ENCODE results near the gene ENOX1. TPM values are rescaled to one million over a fixed set of nuclear protein-coding genes. Genes with fewer than 3 reads are reported as not detected.

Gene ENOX1
- total RNA-seq, 2 donors from 2014 or later = 0.78 to 4.3 TPM

DNA sequence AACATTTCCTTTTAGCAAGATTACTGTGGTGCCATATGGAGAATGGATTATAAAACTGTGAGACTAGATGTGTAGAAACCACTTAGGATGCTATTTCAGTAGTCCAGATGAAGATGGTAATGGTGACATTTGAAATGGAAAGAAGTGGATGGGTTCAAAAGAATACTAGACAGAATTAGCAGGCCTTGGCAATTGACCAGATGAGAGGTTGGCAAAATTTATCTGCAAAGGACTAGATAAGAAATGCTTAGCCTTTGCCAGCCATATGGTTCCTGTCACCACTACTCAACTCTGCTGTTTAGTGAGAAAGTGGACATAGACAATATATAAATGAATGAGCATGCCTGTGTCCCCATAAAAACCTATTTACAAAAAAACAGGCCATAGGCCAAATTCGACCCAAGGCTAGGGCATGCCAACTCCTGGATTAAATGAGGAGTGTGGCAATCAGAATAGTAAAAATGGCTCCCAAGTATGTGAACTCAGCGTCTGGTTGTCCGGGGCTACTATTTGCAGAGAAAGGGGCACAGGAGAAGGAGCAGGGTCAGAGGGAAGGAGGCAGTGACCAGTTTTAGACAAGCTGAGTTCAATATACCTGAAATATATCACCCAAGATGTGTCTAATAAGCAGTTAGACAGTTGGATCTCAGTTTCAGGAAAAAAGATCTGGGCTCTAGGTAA is 98.4 kb downstream of the ENOX1 start:
- DNase-seq (no peak), ATAC-seq (no peak)
- TF ChIP-seq POLR2A (IDR thresholded peaks at IDR 0.05) = no peak
- TF ChIP-seq, protein P1, sequence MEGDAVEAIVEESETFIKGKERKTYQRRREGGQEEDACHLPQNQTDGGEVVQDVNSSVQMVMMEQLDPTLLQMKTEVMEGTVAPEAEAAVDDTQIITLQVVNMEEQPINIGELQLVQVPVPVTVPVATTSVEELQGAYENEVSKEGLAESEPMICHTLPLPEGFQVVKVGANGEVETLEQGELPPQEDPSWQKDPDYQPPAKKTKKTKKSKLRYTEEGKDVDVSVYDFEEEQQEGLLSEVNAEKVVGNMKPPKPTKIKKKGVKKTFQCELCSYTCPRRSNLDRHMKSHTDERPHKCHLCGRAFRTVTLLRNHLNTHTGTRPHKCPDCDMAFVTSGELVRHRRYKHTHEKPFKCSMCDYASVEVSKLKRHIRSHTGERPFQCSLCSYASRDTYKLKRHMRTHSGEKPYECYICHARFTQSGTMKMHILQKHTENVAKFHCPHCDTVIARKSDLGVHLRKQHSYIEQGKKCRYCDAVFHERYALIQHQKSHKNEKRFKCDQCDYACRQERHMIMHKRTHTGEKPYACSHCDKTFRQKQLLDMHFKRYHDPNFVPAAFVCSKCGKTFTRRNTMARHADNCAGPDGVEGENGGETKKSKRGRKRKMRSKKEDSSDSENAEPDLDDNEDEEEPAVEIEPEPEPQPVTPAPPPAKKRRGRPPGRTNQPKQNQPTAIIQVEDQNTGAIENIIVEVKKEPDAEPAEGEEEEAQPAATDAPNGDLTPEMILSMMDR (IDR thresholded peaks at IDR 0.05) = no peak
- Histone ChIP-seq H3K27ac (no peak overlapping the region), H3K27me3 (no peaks in the 10 kb centered on the region), H3K9me3 (no peaks in the 10 kb centered on the region), H3K4me3 (no peak overlapping the region), H3K4me1 (peaks cover 19% of the 10 kb centered on the region), H3K36me3 (replicated peaks in 1 of 2; ENCODE audit: insufficient read depth in 1 of 2, low read depth in 2 of 2) (no peaks in the 10 kb centered on the region)
- WGBS, 2 donors = 82 to 92% methylated on average over 3 of the region's 3 CpGs
- intact Hi-C loops (cut with DNase I) = no loop called here

DNA sequence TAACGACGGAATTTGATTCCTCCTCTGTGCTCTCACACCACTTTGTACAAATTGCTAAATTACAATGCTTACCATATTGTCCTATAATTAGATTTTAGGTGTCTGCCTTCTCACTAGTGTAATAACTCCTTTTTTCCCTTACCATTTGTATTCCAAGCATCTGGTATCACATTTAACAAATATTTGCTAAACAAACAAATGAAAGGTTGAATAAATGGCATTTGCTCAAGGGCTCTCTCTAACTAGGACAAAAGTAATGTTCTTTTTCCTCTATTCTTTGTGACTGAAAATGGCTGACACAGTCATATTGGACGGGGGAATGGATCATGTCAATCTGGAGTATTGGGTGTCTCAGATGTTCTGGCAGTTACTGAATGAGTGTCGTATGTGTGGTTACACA is 99.7 kb downstream of the ENOX1 start:
- H3K4me1 ChIP-seq = peaks cover 19% of the 10 kb centered on the region
- no peak overlapping the region for H3K27ac ChIP-seq
- ATAC-seq (peak; percentile 34), DNase-seq (no peak)
- H3K36me3 ChIP-seq (replicated peaks in 1 of 2; ENCODE audit: insufficient read depth in 1 of 2, low read depth in 2 of 2) = no peaks in the 10 kb centered on the region
- H3K27me3 ChIP-seq = no peaks in the 10 kb centered on the region
- no peak for TF ChIP-seq POLR2A (IDR thresholded peaks at IDR 0.05)
- TF ChIP-seq, protein P1 (IDR thresholded peaks at IDR 0.05) = no peak
- WGBS, 2 donors = 38 to 40% methylated on average over 4 of the region's 4 CpGs
- intact Hi-C loops (cut with DNase I) = no loop called here
- no peaks in the 10 kb centered on the region for H3K9me3 ChIP-seq
- no peak overlapping the region for H3K4me3 ChIP-seq

DNA sequence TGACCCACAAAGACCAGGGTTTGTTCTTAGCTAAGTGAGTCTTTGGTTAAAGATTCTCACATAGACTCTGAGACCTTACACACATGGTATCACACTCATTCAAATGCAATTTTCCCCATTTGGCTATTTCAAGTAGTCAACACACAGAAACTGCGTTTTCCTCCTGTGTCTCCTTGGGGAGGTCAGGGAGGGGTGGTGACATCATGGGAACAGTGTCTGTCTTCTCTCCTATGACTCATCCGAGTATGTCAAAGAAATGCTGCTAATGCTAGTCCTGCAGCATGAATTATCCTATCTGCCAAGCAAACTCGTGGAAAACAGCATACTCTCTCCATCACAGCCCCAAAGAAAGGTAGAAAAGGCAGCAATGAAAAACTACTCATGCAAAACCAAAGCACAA is 100.2 kb downstream of the ENOX1 start:
- DNase-seq (peak; percentile 22 to 42 (median 30)), ATAC-seq (peak; percentile 79)
- Histone ChIP-seq H3K4me1 (peaks cover 19% of the 10 kb centered on the region), H3K27me3 (no peaks in the 10 kb centered on the region), H3K27ac (no peak overlapping the region), H3K36me3 (replicated peaks in 1 of 2; ENCODE audit: insufficient read depth in 1 of 2, low read depth in 2 of 2) (no peaks in the 10 kb centered on the region), H3K4me3 (no peak overlapping the region), H3K9me3 (no peaks in the 10 kb centered on the region)
- TF ChIP-seq, protein P1 (IDR thresholded peaks at IDR 0.05) = no peak
- TF ChIP-seq POLR2A (IDR thresholded peaks at IDR 0.05) = no peak
- intact Hi-C loops (cut with DNase I) = no loop called here
- 20 to 33% methylated on average over 3 of the region's 3 CpGs for WGBS, 2 donors

DNA sequence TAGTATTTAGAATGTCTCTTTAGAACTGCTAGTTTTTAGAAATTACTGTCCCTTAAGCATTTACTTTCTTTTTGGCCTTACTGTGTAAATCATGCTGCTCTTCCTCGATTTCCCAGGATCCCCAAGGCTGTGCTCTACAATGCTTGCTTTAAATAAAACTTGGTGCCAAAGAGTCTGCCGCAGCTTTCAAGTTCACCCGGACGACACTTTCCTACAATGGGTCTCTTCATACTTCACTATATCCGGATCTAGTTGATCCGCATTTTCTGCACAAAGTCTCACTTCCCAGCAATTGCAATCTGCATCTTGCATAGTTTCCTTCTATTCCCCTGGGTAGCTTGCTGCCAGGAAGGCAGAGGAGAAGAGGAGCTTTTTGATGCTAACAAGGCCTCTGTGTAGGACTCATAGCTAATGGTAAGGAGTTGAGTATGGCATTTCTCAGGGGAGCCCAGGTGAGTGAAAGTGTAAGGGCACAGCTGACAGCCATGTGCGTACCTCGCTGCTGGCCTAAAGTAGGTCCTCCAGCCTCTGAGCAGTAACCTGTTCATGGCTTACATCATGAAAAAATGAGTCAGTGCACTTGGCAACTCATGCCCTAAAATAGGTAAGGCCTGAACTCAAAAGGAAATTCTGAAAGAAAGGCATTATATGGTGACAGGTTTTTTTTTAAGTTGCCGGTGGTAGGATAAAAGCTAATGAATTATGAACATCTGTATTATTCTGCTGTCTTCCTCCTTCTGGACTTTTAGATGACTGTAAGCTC is 101.6 kb downstream of the ENOX1 start:
- no peak overlapping the region for H3K27ac ChIP-seq
- TF ChIP-seq POLR2A (IDR thresholded peaks at IDR 0.05) = no peak
- TF ChIP-seq, protein P1 (IDR thresholded peaks at IDR 0.05) = no peak
- DNase-seq (no peak), ATAC-seq (no peak)
- no peaks in the 10 kb centered on the region for H3K27me3 ChIP-seq
- no peak overlapping the region for H3K4me3 ChIP-seq
- peaks cover 19% of the 10 kb centered on the region for H3K4me1 ChIP-seq
- WGBS, 2 donors = 88 to 91% methylated on average over 9 of the region's 9 CpGs
- no peaks in the 10 kb centered on the region for H3K9me3 ChIP-seq
- intact Hi-C loops (cut with DNase I) = no loop called here
- H3K36me3 ChIP-seq (replicated peaks in 1 of 2; ENCODE audit: insufficient read depth in 1 of 2, low read depth in 2 of 2) = no peaks in the 10 kb centered on the region
